ENCODE measurements around the gene TLCD2.

GRCh38 chr17:1709971-1710806, at the start of gene TLCD2:
- TF ChIP-seq ZNF30 (CRISPR knock-in tag; IDR thresholded peaks at IDR 0.05) (no peak), GABPB1 (CRISPR knock-in tag; IDR thresholded peaks at IDR 0.05) (peak; percentile 59; the same call in 1 of the 2 replicates), AFF4 (CRISPR knock-in tag; IDR thresholded peaks at IDR 0.05) (no peak), ZNF780A (CRISPR knock-in tag; IDR thresholded peaks at IDR 0.05) (no peak), ZBTB1 (CRISPR knock-in tag; IDR thresholded peaks at IDR 0.05; ENCODE audit: borderline replicate concordance) (no peak), CTCF (CRISPR knock-in tag; IDR thresholded peaks at IDR 0.05) (no peak), HCFC1 (IDR thresholded peaks at IDR 0.05; ENCODE audit: low read depth, low read length) (no peak), SMC3 (IDR thresholded peaks at IDR 0.05; ENCODE audit: low read length) (no peak), ZNF335 (CRISPR knock-in tag; IDR thresholded peaks at IDR 0.05) (no peak), HNRNPK (IDR thresholded peaks at IDR 0.05; ENCODE audit: low read depth, low read length, poor library complexity, severe bottlenecking) (peak; percentile 62)

All from HepG2 (cell line).